ENCODE results near the gene GAK.
"Not testable (repeated sequence)": the region's sequence is repeated elsewhere in the genome, so short reads cannot be mapped to it uniquely, and the experiment has no call there.

GRCh38 chr4:976016-976415 lies 43.9 kb upstream of the GAK start:
- TF ChIP-seq, protein P1, sequence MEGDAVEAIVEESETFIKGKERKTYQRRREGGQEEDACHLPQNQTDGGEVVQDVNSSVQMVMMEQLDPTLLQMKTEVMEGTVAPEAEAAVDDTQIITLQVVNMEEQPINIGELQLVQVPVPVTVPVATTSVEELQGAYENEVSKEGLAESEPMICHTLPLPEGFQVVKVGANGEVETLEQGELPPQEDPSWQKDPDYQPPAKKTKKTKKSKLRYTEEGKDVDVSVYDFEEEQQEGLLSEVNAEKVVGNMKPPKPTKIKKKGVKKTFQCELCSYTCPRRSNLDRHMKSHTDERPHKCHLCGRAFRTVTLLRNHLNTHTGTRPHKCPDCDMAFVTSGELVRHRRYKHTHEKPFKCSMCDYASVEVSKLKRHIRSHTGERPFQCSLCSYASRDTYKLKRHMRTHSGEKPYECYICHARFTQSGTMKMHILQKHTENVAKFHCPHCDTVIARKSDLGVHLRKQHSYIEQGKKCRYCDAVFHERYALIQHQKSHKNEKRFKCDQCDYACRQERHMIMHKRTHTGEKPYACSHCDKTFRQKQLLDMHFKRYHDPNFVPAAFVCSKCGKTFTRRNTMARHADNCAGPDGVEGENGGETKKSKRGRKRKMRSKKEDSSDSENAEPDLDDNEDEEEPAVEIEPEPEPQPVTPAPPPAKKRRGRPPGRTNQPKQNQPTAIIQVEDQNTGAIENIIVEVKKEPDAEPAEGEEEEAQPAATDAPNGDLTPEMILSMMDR (IDR thresholded peaks at IDR 0.05), result not testable (repeated sequence)
- TF ChIP-seq POLR2A (IDR thresholded peaks at IDR 0.05), result not testable (repeated sequence)
